ENCODE measurements around the gene NKAIN4. TPM values are rescaled to one million over a fixed set of nuclear protein-coding genes. Genes with fewer than 3 reads are reported as not detected.

Gene NKAIN4
- total and polyA plus RNA-seq, 12 donors: 0.15 to 2.8 (median 0.36) TPM; not detected in 6

- Histone ChIP-seq H3K36me3 (replicated peaks in 1 of 2) (peaks cover 0 to 50% of the 10 kb centered on the region in 2 donors), H3K4me3 (no peak overlapping the region), H3K27ac (no peak overlapping the region), H3K4me1 (replicated peaks in 1 of 2) (no peaks in the 10 kb centered on the region), H3K27me3 (no peaks in the 10 kb centered on the region), H3K9me3 (replicated peaks in 1 of 3) (no peaks in the 10 kb centered on the region)
- 91 to 95% (median 94%) methylated on average over 29 to 44 of the region's 44 CpGs for WGBS, 4 donors
- intact Hi-C loops (cut with DNase I): no loop called here
- TF ChIP-seq CTCF (IDR thresholded peaks at IDR 0.05) (no peak), POLR2A (IDR thresholded peaks at IDR 0.05) (no peak)
- no peak for DNase-seq
These were observed 31.7 kb upstream of the NKAIN4 start for GRCh38 chr20:63285636-63286615.

GRCh38 chr20:63284981-63285524, 30.8 kb upstream of the NKAIN4 start:
- H3K27ac ChIP-seq: no peak overlapping the region
- H3K9me3 ChIP-seq (replicated peaks in 1 of 3): no peaks in the 10 kb centered on the region
- no peak for DNase-seq
- H3K4me1 ChIP-seq (replicated peaks in 1 of 2): no peaks in the 10 kb centered on the region
- no peak overlapping the region for H3K4me3 ChIP-seq
- intact Hi-C loops (cut with DNase I): no loop called here
- H3K27me3 ChIP-seq: no peaks in the 10 kb centered on the region
- WGBS, 4 donors: 83 to 89% (median 86%) methylated on average over 8 to 13 of the region's 13 CpGs
- no peak for TF ChIP-seq CTCF (IDR thresholded peaks at IDR 0.05)
- TF ChIP-seq POLR2A (IDR thresholded peaks at IDR 0.05): no peak
- peaks cover 0 to 59% of the 10 kb centered on the region in 2 donors for H3K36me3 ChIP-seq (replicated peaks in 1 of 2)

- intact Hi-C loops (cut with DNase I): no loop called here
- H3K9me3 ChIP-seq (replicated peaks in 1 of 3): no peaks in the 10 kb centered on the region
- H3K36me3 ChIP-seq (replicated peaks in 1 of 2): peaks cover 0 to 64% of the 10 kb centered on the region in 2 donors
- H3K27me3 ChIP-seq: no peaks in the 10 kb centered on the region
- DNase-seq: no peak
- TF ChIP-seq CTCF (IDR thresholded peaks at IDR 0.05) (no peak), POLR2A (IDR thresholded peaks at IDR 0.05) (no peak)
- H3K4me3 ChIP-seq: no peak overlapping the region
- H3K4me1 ChIP-seq (replicated peaks in 1 of 2): no peaks in the 10 kb centered on the region
- no peak overlapping the region for H3K27ac ChIP-seq
- WGBS, 4 donors: 75 to 100% (median 88%) methylated on average over 3 to 25 of the region's 25 CpGs
These were observed 30.3 kb upstream of the NKAIN4 start for GRCh38 chr20:63284544-63284949.

GRCh38 chr20:63284083-63284440, 29.8 kb upstream of the NKAIN4 start:
- Histone ChIP-seq H3K9me3 (replicated peaks in 1 of 3) (no peaks in the 10 kb centered on the region), H3K36me3 (replicated peaks in 1 of 2) (peaks cover 0 to 69% of the 10 kb centered on the region in 2 donors), H3K4me3 (no peak overlapping the region), H3K27me3 (no peaks in the 10 kb centered on the region), H3K4me1 (replicated peaks in 1 of 2) (no peaks in the 10 kb centered on the region), H3K27ac (no peak overlapping the region)
- TF ChIP-seq POLR2A (IDR thresholded peaks at IDR 0.05) (no peak), CTCF (IDR thresholded peaks at IDR 0.05) (no peak)
- WGBS, 4 donors: 79 to 93% (median 80%) methylated on average over 7 to 14 of the region's 14 CpGs
- DNase-seq: no peak
- intact Hi-C loops (cut with DNase I): no loop called here

Measured in adrenal gland (tissue), 12 donors.